A549 (cell line): ENCODE data around the gene LNPK.

ENCODE experiments used
- CEBPB ChIP-seq, 2 experiments: fragments of >200 bp in 1 of 2; sonication (Bioruptor Twin) in 1 of 2; formaldehyde crosslinking in 1 of 2; IDR thresholded peaks; 2 replicates each; pipeline ENCODE4 v1.6.1; 2012 to 2016
- RARB ChIP-seq: fragments of 250-450 bp; sonication (Bioruptor Pico); IDR thresholded peaks from 2 replicates; pipeline ENCODE4 v1.8.0; 2021; ENCODE audit warnings: mild to moderate bottlenecking, moderate library complexity
- RFX5 ChIP-seq: fragments of 450-650 bp; IDR thresholded peaks from 2 replicates; pipeline ENCODE4 v1.7.1; 2014; ENCODE audit warnings: antibody characterized with exemption, mild to moderate bottlenecking, moderate library complexity
- RNF2 ChIP-seq: fragments of 200-600 bp; sonication (generic); IDR thresholded peaks from 2 replicates; pipeline ENCODE4 v1.6.1; 2016; ENCODE audit warnings: low read depth, mild to moderate bottlenecking, antibody characterized with exemption, moderate library complexity, borderline replicate concordance
- TF ChIP-seq, protein P1 (sequence below): IDR thresholded peaks from 2 replicates; pipeline ENCODE4 v1.6.1; 2012; ENCODE audit warnings: low read depth, borderline replicate concordance
- TF ChIP-seq, protein P2 (sequence below): fragments of 150-350 bp; IDR thresholded peaks from 2 replicates; pipeline ENCODE4 v1.6.1; 2014; ENCODE audit warnings: low read depth, mild to moderate bottlenecking, low read length
- TF ChIP-seq, protein P3 (sequence below): fragments of >200 bp; sonication (Bioruptor Twin); formaldehyde crosslinking; IDR thresholded peaks from 3 replicates; pipeline ENCODE4 v1.5.1; 2016

DNA sequence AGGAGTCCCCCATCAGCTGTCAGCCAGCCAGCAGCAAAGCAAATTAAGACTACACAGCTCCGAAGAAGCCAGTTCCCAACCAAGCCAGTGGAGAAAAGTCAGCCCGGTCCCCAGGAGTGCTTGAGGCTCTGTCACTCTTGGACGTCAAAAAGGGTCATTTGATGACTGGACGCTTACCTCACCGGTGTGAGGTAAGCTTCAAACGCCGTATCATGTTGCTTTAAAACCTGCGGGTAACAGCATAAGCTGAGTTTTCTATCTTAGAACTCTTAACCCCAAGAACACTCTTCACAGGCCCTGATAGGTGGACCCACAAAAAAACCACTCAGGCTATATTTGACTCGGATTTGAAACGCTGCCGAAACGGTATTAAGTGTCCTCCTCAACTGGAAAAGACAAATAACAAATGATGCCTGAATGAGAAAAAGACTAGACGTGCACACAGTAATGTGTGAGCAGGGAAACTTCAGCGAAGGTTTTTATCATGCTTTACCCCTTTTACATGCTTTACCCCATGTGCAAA lies 682 bp upstream of the LNPK start:
- TF ChIP-seq, protein P1, sequence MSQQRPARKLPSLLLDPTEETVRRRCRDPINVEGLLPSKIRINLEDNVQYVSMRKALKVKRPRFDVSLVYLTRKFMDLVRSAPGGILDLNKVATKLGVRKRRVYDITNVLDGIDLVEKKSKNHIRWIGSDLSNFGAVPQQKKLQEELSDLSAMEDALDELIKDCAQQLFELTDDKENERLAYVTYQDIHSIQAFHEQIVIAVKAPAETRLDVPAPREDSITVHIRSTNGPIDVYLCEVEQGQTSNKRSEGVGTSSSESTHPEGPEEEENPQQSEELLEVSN: no peak
- TF ChIP-seq RARB (CRISPR knock-in tag): no peak
- TF ChIP-seq, protein P2, sequence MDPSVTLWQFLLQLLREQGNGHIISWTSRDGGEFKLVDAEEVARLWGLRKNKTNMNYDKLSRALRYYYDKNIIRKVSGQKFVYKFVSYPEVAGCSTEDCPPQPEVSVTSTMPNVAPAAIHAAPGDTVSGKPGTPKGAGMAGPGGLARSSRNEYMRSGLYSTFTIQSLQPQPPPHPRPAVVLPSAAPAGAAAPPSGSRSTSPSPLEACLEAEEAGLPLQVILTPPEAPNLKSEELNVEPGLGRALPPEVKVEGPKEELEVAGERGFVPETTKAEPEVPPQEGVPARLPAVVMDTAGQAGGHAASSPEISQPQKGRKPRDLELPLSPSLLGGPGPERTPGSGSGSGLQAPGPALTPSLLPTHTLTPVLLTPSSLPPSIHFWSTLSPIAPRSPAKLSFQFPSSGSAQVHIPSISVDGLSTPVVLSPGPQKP: no peak
- no peak for TF ChIP-seq RNF2
- TF ChIP-seq, protein P3, sequence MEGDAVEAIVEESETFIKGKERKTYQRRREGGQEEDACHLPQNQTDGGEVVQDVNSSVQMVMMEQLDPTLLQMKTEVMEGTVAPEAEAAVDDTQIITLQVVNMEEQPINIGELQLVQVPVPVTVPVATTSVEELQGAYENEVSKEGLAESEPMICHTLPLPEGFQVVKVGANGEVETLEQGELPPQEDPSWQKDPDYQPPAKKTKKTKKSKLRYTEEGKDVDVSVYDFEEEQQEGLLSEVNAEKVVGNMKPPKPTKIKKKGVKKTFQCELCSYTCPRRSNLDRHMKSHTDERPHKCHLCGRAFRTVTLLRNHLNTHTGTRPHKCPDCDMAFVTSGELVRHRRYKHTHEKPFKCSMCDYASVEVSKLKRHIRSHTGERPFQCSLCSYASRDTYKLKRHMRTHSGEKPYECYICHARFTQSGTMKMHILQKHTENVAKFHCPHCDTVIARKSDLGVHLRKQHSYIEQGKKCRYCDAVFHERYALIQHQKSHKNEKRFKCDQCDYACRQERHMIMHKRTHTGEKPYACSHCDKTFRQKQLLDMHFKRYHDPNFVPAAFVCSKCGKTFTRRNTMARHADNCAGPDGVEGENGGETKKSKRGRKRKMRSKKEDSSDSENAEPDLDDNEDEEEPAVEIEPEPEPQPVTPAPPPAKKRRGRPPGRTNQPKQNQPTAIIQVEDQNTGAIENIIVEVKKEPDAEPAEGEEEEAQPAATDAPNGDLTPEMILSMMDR: no peak
- no peak for TF ChIP-seq RFX5
- TF ChIP-seq CEBPB (IDR thresholded peaks at IDR 0.05): no peak
